Neural progenitor cell (in vitro differentiated cells): ENCODE results near the gene TTR.

Source experiments
- CTCF ChIP-seq: fragments of 200-600 bp; sonication (generic); IDR thresholded peaks from 2 replicates; pipeline ENCODE4 v1.5.1; 2017; ENCODE audit warnings: antibody characterized with exemption, mild to moderate bottlenecking
- EZH2 ChIP-seq: fragments of 200-600 bp; sonication (generic); IDR thresholded peaks from 2 replicates; pipeline ENCODE4 v1.6.1; 2017; ENCODE audit warnings: antibody characterized with exemption, mild to moderate bottlenecking, moderate library complexity
- EZH2phosphoT487 ChIP-seq: fragments of 200-600 bp; sonication (generic); IDR thresholded peaks from 2 replicates; pipeline ENCODE4 v1.6.1; 2017; ENCODE audit warnings: antibody characterized with exemption

DNA sequence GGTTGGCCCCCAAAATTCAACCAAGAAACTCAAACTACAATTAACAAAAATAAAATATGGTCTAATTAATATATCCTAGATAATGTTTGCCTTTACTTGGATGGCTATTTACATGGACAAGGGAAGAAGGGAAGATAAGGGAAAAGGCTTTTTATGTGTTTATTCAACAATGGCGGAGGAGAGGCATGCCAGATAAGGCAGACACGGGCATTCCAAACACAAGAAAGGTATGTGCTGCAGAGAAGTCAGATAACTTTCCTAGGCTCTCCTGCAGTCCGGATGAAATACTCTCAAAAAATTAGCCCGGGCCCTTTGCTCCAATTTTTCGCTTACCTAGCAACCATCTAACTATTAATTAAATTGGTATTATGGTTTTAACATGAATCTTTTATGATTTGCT is 5.1 kb upstream of the TTR start:
- TF ChIP-seq CTCF (no peak), EZH2phosphoT487 (no peak), EZH2 (no peak)
